Measurements from ENCODE around the gene IPO11. TPM values are rescaled to one million over a fixed set of nuclear protein-coding genes. Genes with fewer than 3 reads are reported as not detected.
"Not testable (repeated sequence)": the region's sequence is repeated elsewhere in the genome, so short reads cannot be mapped to it uniquely, and the experiment has no call there.

The IPO11 gene
- total RNA-seq, 4 donors from 2014 or later = 15.5 to 36.0 (median 20.1) TPM

GRCh38 chr5:62499756-62500155, 87.2 kb downstream of the IPO11 start:
- intact Hi-C loops (cut with DNase I; ENCODE audit: low total_unique reads) = no loop called here

GRCh38 chr5:62502456-62503101, 90.0 kb downstream of the IPO11 start:
- intact Hi-C loops (cut with DNase I; ENCODE audit: low total_unique reads) = no loop called here

More at GRCh38 chr5:62499756-62500155, 87.2 kb downstream of the IPO11 start:
- H3K9me3 ChIP-seq = no peaks in the 10 kb centered on the region
- TF ChIP-seq, protein P1, sequence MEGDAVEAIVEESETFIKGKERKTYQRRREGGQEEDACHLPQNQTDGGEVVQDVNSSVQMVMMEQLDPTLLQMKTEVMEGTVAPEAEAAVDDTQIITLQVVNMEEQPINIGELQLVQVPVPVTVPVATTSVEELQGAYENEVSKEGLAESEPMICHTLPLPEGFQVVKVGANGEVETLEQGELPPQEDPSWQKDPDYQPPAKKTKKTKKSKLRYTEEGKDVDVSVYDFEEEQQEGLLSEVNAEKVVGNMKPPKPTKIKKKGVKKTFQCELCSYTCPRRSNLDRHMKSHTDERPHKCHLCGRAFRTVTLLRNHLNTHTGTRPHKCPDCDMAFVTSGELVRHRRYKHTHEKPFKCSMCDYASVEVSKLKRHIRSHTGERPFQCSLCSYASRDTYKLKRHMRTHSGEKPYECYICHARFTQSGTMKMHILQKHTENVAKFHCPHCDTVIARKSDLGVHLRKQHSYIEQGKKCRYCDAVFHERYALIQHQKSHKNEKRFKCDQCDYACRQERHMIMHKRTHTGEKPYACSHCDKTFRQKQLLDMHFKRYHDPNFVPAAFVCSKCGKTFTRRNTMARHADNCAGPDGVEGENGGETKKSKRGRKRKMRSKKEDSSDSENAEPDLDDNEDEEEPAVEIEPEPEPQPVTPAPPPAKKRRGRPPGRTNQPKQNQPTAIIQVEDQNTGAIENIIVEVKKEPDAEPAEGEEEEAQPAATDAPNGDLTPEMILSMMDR (IDR thresholded peaks at IDR 0.05 in 4 of 5, conservative IDR thresholded peaks at IDR 0.05 in 1 of 5) = no peak
- no peak for TF ChIP-seq POLR2A (IDR thresholded peaks at IDR 0.05)
- DNase-seq (no peak), ATAC-seq (no peak)
- in situ Hi-C loops (cut with MboI; ENCODE audit: low sequenced_read_pairs in 4 of 4) = no loop called here
- peaks cover 0 to 17% of the 10 kb centered on the region in 2 donors for H3K36me3 ChIP-seq
- H3K4me1 ChIP-seq = peaks cover 4 to 7% of the 10 kb centered on the region in 2 donors
- no peaks in the 10 kb centered on the region for H3K27me3 ChIP-seq
- H3K27ac ChIP-seq = no peak overlapping the region
- H3K4me3 ChIP-seq = no peak overlapping the region

GRCh38 chr5:62504129-62504528, 91.6 kb downstream of the IPO11 start:
- Histone ChIP-seq H3K4me3 (no peak overlapping the region), H3K27ac (no peak overlapping the region), H3K36me3 (peaks cover 0 to 28% of the 10 kb centered on the region in 2 donors), H3K27me3 (no peaks in the 10 kb centered on the region), H3K4me1 (peaks cover 4 to 7% of the 10 kb centered on the region in 2 donors), H3K9me3 (no peaks in the 10 kb centered on the region)
- in situ Hi-C loops (cut with MboI; ENCODE audit: low sequenced_read_pairs in 4 of 4) = no loop called here
- intact Hi-C loops (cut with DNase I; ENCODE audit: low total_unique reads) = no loop called here
- ATAC-seq (no peak), DNase-seq (no peak)
- TF ChIP-seq, protein P1 (IDR thresholded peaks at IDR 0.05 in 4 of 5, conservative IDR thresholded peaks at IDR 0.05 in 1 of 5) = no peak
- TF ChIP-seq POLR2A (IDR thresholded peaks at IDR 0.05) = no peak

More at GRCh38 chr5:62502456-62503101, 90.0 kb downstream of the IPO11 start:
- Histone ChIP-seq H3K27ac (no peak overlapping the region), H3K4me1 (peaks cover 4 to 7% of the 10 kb centered on the region in 2 donors), H3K9me3 (no peaks in the 10 kb centered on the region), H3K4me3 (no peak overlapping the region), H3K27me3 (no peaks in the 10 kb centered on the region), H3K36me3 (peaks cover 0 to 33% of the 10 kb centered on the region in 2 donors)
- in situ Hi-C loops (cut with MboI; ENCODE audit: low sequenced_read_pairs in 4 of 4) = no loop called here
- DNase-seq (no peak), ATAC-seq (no peak)
- TF ChIP-seq, protein P1 (IDR thresholded peaks at IDR 0.05 in 4 of 5, conservative IDR thresholded peaks at IDR 0.05 in 1 of 5) = no peak
- no peak for TF ChIP-seq POLR2A (IDR thresholded peaks at IDR 0.05)

GRCh38 chr5:62506659-62507460, 94.3 kb downstream of the IPO11 start:
- DNase-seq = no peak
- no peak for TF ChIP-seq POLR2A (IDR thresholded peaks at IDR 0.05)
- TF ChIP-seq, protein P1 (IDR thresholded peaks at IDR 0.05 in 4 of 5, conservative IDR thresholded peaks at IDR 0.05 in 1 of 5) = no peak
- Histone ChIP-seq H3K27me3 (no peaks in the 10 kb centered on the region), H3K4me1 (peaks cover 4 to 7% of the 10 kb centered on the region in 2 donors), H3K27ac (no peak overlapping the region), H3K9me3 (no peaks in the 10 kb centered on the region), H3K4me3 (no peak overlapping the region), H3K36me3 (peaks cover 0 to 18% of the 10 kb centered on the region in 2 donors)
- in situ Hi-C loops (cut with MboI; ENCODE audit: low sequenced_read_pairs in 4 of 4) (no loop called here), intact Hi-C loops (cut with DNase I; ENCODE audit: low total_unique reads) (no loop called here)
- ATAC-seq = peak in 1 of 2 donors; percentile 58

GRCh38 chr5:62508760-62509159, 96.2 kb downstream of the IPO11 start:
- peaks cover 0 to 18% of the 10 kb centered on the region in 2 donors for H3K36me3 ChIP-seq
- in situ Hi-C loops (cut with MboI; ENCODE audit: low sequenced_read_pairs in 4 of 4); H3K27me3 ChIP-seq; DNase-seq; H3K27ac ChIP-seq; H3K9me3 ChIP-seq; intact Hi-C loops (cut with DNase I; ENCODE audit: low total_unique reads); H3K4me1 ChIP-seq; H3K4me3 ChIP-seq; ATAC-seq: not testable (repeated sequence)
